Neural cell (in vitro differentiated cells): Measurements from ENCODE around the gene IPO9. TPM values are rescaled to one million over a fixed set of nuclear protein-coding genes. Genes with fewer than 3 reads are reported as not detected.
A peak's percentile ranks its signal among the peaks of the same experiment; 100 is the strongest.

Experiments
- H2AFZ ChIP-seq: fragments of 200-600, 300-800 bp; sonication (generic), shearing (Covaris generic); 2 replicates; pipeline ENCODE4 v1.6.0; 2014; ENCODE audit warnings: low read depth, mild to moderate bottlenecking, antibody characterized with exemption, low read length, moderate library complexity
- H3F3A ChIP-seq: fragments of 200-600 bp; shearing (Covaris generic); 2 replicates; pipeline ENCODE4 v1.6.1; 2016; ENCODE audit warnings: mild to moderate bottlenecking, moderate library complexity, mixed read lengths, antibody characterized with exemption, low read length; ENCODE audit not compliant: insufficient read depth, poor library complexity, severe bottlenecking
- H3K27ac ChIP-seq: fragments of 200-600, 300-800 bp; sonication (generic), shearing (Covaris generic); 2 replicates; pipeline ENCODE4 v1.5.1; 2014; ENCODE audit warnings: mild to moderate bottlenecking, low read length, moderate library complexity
- H3K27me3 ChIP-seq: fragments of 300-800, 200-600 bp; sonication (generic), shearing (Covaris generic); 2 replicates; pipeline ENCODE4 v1.6.0; 2014; ENCODE audit warnings: mild to moderate bottlenecking, low read depth, low read length, moderate library complexity; ENCODE audit not compliant: insufficient read depth
- H3K36me3 ChIP-seq: fragments of 300-800, 200-600 bp; sonication (generic), shearing (Covaris generic); 2 replicates; pipeline ENCODE4 v1.5.1; 2014; ENCODE audit warnings: mild to moderate bottlenecking, antibody characterized with exemption, low read length, moderate library complexity; ENCODE audit not compliant: insufficient read depth
- H3K4me2 ChIP-seq: fragments of 300-800, 200-600 bp; sonication (generic), shearing (Covaris generic); 2 replicates; pipeline ENCODE4 v1.6.0; 2014; ENCODE audit warnings: mild to moderate bottlenecking, low read length
- H3K4me3 ChIP-seq: fragments of 300-800, 200-600 bp; sonication (generic), shearing (Covaris generic); 2 replicates; pipeline ENCODE4 v1.5.1; 2014; ENCODE audit warnings: mild to moderate bottlenecking, low read length, moderate library complexity
- H3K79me2 ChIP-seq: fragments of 200-600 bp; shearing (Covaris generic); replicated peaks from 2 replicates; pipeline ENCODE4 v1.6.0; 2014; ENCODE audit warnings: mild to moderate bottlenecking, low read length, moderate library complexity; ENCODE audit not compliant: insufficient read depth
- H3K9ac ChIP-seq: fragments of 300-800, 200-600 bp; sonication (generic), shearing (Covaris generic); 2 replicates; pipeline ENCODE4 v1.6.1; 2016; ENCODE audit warnings: mild to moderate bottlenecking, low read length, mixed read lengths
- H3K9me2 ChIP-seq: fragments of 200-600 bp; shearing (Covaris generic); 2 replicates; pipeline ENCODE4 v1.6.1; 2016; ENCODE audit warnings: mild to moderate bottlenecking, low read length, mixed read lengths; ENCODE audit not compliant: insufficient read depth
- H3K9me3 ChIP-seq: fragments of 200-600, 300-800 bp; sonication (generic), shearing (Covaris generic); 2 replicates; pipeline ENCODE4 v1.6.1; 2016; ENCODE audit warnings: mild to moderate bottlenecking, mixed run types, low read length, moderate library complexity, mixed read lengths
- H4K20me1 ChIP-seq: fragments of 200-600 bp; shearing (Covaris generic); 2 replicates; pipeline ENCODE4 v1.6.1; 2016; ENCODE audit warnings: mild to moderate bottlenecking, mixed run types; ENCODE audit not compliant: insufficient read depth
- CTCF ChIP-seq: fragments of 450-650 bp; IDR thresholded peaks from 2 replicates; pipeline ENCODE4 v1.5.1; 2014; ENCODE audit warnings: antibody characterized with exemption, mild to moderate bottlenecking, moderate library complexity; ENCODE audit not compliant: poor library complexity, severe bottlenecking
- EP300 ChIP-seq: fragments of 450-650 bp; conservative IDR thresholded peaks from 2 replicates; pipeline ENCODE4 v1.6.1; 2014; ENCODE audit warnings: antibody characterized with exemption, mild to moderate bottlenecking, moderate library complexity; ENCODE audit not compliant: poor library complexity, severe bottlenecking
- EZH2 ChIP-seq: fragments of 200-600, 300-800 bp; shearing (Covaris generic), sonication (generic); IDR thresholded peaks from 2 replicates; pipeline ENCODE4 v1.6.1; 2014; ENCODE audit warnings: antibody characterized with exemption, low read length, borderline replicate concordance, mild to moderate bottlenecking; ENCODE audit not compliant: insufficient read depth, poor library complexity, severe bottlenecking
- MXI1 ChIP-seq: fragments of 450-650 bp; conservative IDR thresholded peaks from 2 replicates; pipeline ENCODE4 v1.6.1; 2014; ENCODE audit warnings: antibody characterized with exemption, mild to moderate bottlenecking; ENCODE audit not compliant: poor library complexity, severe bottlenecking
- POLR2AphosphoS5 ChIP-seq: IDR thresholded peaks from 2 replicates; pipeline ENCODE4 v1.6.1; 2012
- RAD21 ChIP-seq: fragments of 450-650 bp; conservative IDR thresholded peaks from 2 replicates; pipeline ENCODE4 v1.6.1; 2014; ENCODE audit warnings: antibody characterized with exemption, mild to moderate bottlenecking, moderate library complexity
- REST ChIP-seq: IDR thresholded peaks from 2 replicates; pipeline ENCODE4 v1.6.1; 2012; ENCODE audit warnings: borderline replicate concordance
- SMC3 ChIP-seq: fragments of 450-650 bp; conservative IDR thresholded peaks from 2 replicates; pipeline ENCODE4 v1.6.1; 2014; ENCODE audit warnings: antibody characterized with exemption, mild to moderate bottlenecking, moderate library complexity; ENCODE audit not compliant: poor library complexity
- TAF1 ChIP-seq: IDR thresholded peaks from 2 replicates; pipeline ENCODE4 v1.6.1; 2012; ENCODE audit warnings: low read depth
- polyA minus RNA-seq: library from RNA; depleted of rRNA, polyadenylated mRNA; stranded (reverse); fragments of >200 nt; gene quantifications from 2 replicates; pipeline ENCODE4 v1.2.3, GENCODE V29; 2014
- polyA plus RNA-seq: library from polyadenylated mRNA; depleted of rRNA; stranded (reverse); fragments of >200 nt; gene quantifications from 2 replicates; pipeline ENCODE4 v1.2.3, GENCODE V29; 2014

The IPO9 gene
- 44.9 and 45.0 TPM in 2 replicates for polyA plus RNA-seq
- polyA minus RNA-seq: 92.5 and 97.4 TPM in 2 replicates

DNA sequence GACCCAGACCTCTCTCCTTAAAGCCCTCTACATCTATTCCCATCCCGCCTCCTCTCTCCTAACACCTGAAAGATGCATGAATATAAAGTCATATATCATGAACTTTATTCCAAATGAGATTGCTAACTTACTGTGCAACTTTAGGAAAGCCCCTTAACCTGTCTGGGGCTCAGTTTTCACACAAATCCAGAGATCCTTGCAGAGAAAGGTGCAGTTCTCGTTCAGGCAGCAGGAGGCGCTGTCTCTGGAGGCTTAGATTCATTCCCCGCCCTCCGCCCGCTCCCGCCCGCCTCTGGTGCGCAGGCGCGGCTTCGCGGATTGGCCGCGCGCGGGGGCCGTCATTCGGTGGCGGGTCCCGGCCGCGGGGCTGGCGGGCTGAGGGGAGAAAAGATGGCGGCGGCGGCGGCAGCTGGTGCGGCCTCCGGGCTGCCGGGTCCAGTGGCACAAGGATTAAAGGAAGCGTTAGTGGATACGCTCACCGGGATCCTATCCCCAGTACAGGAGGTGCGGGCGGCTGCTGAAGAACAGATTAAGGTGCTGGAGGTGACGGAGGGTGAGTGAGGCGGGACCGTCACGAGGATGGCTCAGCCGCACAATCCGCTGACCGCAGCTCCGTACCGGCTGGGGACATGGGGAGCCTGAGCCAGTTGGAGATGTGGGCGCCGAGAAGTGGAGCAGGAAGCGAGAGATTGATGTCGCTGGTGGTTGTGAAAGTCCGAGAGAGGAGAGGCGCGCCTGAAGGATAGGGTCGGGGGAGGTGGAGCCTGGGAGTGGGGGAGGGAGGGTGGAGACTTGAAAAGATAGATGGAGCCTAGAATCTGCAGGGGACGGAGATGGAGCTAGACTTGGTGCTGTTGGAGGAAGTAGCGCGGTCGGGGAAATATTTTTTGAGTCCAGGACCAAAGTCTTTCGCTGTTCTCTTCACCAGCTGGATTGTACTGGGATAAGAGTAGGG is at the start of gene IPO9:
TSS of gene IPO9 (plus strand) at position 338 of the 955 bp plus-strand sequence. CDS start at position 391, 53 bp downstream.
- H3K36me3 ChIP-seq: peaks cover 6% of the 10 kb centered on the region
- no peaks in the 10 kb centered on the region for H4K20me1 ChIP-seq
- TF ChIP-seq EZH2 (no peak), SMC3 (peak; percentile 63), MXI1 (peak; percentile 89), RAD21 (peak; percentile 46), EP300 (peak; percentile 49), CTCF (peak; percentile 98), REST (peak; percentile 88), POLR2AphosphoS5 (peak; percentile 92), TAF1 (peak; percentile 72)
- no peaks in the 10 kb centered on the region for H3K27me3 ChIP-seq
- H3K9me2 ChIP-seq: no peaks in the 10 kb centered on the region
- peak within 1 kb of the TSS; percentile 94 for H3K4me2 ChIP-seq
- peak within 1 kb of the TSS; percentile 96 for H2AFZ ChIP-seq
- peaks cover 51% of the 10 kb centered on the region for H3K79me2 ChIP-seq
- H3K4me3 ChIP-seq: peak within 1 kb of the TSS; percentile 94
- no peaks in the 10 kb centered on the region for H3K9me3 ChIP-seq
- peak within 1 kb of the TSS; percentile 98 for H3K27ac ChIP-seq
- H3K9ac ChIP-seq: peak within 1 kb of the TSS; percentile 99
- H3F3A ChIP-seq: no peaks in the 10 kb centered on the region

DNA sequence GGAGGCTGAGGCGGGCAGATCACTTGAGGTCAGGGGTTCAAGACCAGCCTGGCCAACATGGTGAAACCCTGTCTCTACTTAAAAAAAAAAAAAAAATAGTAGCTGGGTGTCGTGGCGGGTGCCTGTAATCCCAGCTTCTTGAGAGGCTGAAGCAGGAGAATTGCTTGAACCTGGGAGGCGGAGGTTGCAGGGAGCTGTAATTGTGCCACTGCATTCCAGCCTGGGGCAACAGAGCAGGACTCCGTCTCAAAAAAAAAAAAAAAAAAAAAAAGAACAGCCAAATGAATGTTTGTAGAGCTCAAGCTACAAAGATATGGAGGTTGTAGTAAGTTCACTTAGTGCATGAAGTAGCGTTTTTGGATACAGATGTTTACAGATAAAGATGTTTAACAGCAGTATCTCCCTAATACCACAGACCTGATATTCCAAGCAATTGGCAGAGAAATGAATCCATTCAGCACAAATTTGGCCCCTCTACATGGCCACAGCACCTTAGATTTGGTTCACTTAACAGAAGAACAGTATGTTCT is 49.5 kb upstream of the IPO9 start:
- H3K36me3 ChIP-seq: peaks cover 15% of the 10 kb centered on the region
- TF ChIP-seq RAD21 (no peak), MXI1 (no peak), EZH2 (no peak), EP300 (no peak), TAF1 (no peak)
- H2AFZ ChIP-seq: no peak overlapping the region
- H4K20me1 ChIP-seq: no peaks in the 10 kb centered on the region
- no peaks in the 10 kb centered on the region for H3K27me3 ChIP-seq
- H3K9me2 ChIP-seq: no peaks in the 10 kb centered on the region
- H3F3A ChIP-seq: no peaks in the 10 kb centered on the region
- peaks cover 42% of the 10 kb centered on the region for H3K79me2 ChIP-seq
- no peaks in the 10 kb centered on the region for H3K9me3 ChIP-seq
- H3K4me3 ChIP-seq: no peak overlapping the region
- H3K9ac ChIP-seq: no peak overlapping the region
- H3K27ac ChIP-seq: no peak overlapping the region
- H3K4me2 ChIP-seq: no peak overlapping the region
